GM10266 (cell line): Measurements from ENCODE around the gene LRRC7.

Source experiments
- DNase-seq: peaks from one replicate; pipeline ENCODE4 v3.0.0; 2012; ENCODE audit errors: extremely low spot score
- CTCF ChIP-seq: IDR thresholded peaks from 2 replicates; pipeline ENCODE4 v1.5.1; 2012; ENCODE audit warnings: mild to moderate bottlenecking, low read depth; ENCODE audit not compliant: control insufficient read depth, insufficient read depth; ENCODE audit errors: missing control alignments

LRRC7 gene

GRCh38 chr1:69791311-69791710 is 223.6 kb downstream of the LRRC7 start:
- TF ChIP-seq CTCF, result no peak
- DNase-seq, result no peak

- TF ChIP-seq CTCF, result no peak
- DNase-seq, result no peak
Measured at GRCh38 chr1:69794831-69795230, 227.1 kb downstream of the LRRC7 start.

GRCh38 chr1:69814926-69815325 is 247.2 kb downstream of the LRRC7 start:
- TF ChIP-seq CTCF, result no peak

GRCh38 chr1:69824932-69825331 is 257.2 kb downstream of the LRRC7 start:
- TF ChIP-seq CTCF, result no peak
- DNase-seq, result no peak

More at GRCh38 chr1:69814926-69815325, 247.2 kb downstream of the LRRC7 start:
- no peak for DNase-seq

GRCh38 chr1:69827732-69828131 is 260.0 kb downstream of the LRRC7 start:
- TF ChIP-seq CTCF, result no peak
- no peak for DNase-seq

GRCh38 chr1:69833536-69833935 is 265.8 kb downstream of the LRRC7 start:
- no peak for DNase-seq
- no peak for TF ChIP-seq CTCF

GRCh38 chr1:69834336-69834735 is 266.6 kb downstream of the LRRC7 start:
- no peak for DNase-seq
- no peak for TF ChIP-seq CTCF

- DNase-seq, result no peak
- no peak for TF ChIP-seq CTCF
Measured at GRCh38 chr1:69835955-69836354, 268.2 kb downstream of the LRRC7 start.
